Activated CD8-positive, alpha-beta T cell treated with anti-CD3 and anti-CD28 coated beads for 36 hours (primary cell): Measurements from ENCODE around the gene MTFMT. TPM values are rescaled to one million over a fixed set of nuclear protein-coding genes. Genes with fewer than 3 reads are reported as not detected.
A peak's percentile ranks its signal among the peaks of the same experiment; 100 is the strongest.

Source experiments
- ATAC-seq: fragments of 200-7000 bp; cut with Tn5 transposase; one replicate; pipeline ENCODE4 v1.10.0; 2021; ENCODE audit warnings: mild to moderate bottlenecking, moderate library complexity
- CTCF ChIA-PET: fragments of 350-600 bp; sonication (Branson Sonifier 250); formaldehyde crosslinking; loops from one replicate; lab custom pipeline; 2021; ENCODE audit warnings: antibody characterized with exemption; lab: Charles Lee
- POLR2A ChIA-PET: fragments of 350-600 bp; sonication (Branson Sonifier 250); formaldehyde crosslinking; loops from one replicate; lab custom pipeline; 2021; ENCODE audit warnings: antibody characterized with exemption; lab: Charles Lee
- DNase-seq: peaks from one replicate; pipeline ENCODE4 v3.0.0-alpha.2; 2020
- H3K27ac Mint-ChIP-seq: one replicate; pipeline ENCODE4 v1.8.0; 2021; ENCODE audit warnings: mild to moderate bottlenecking, mixed read lengths
- H3K27me3 Mint-ChIP-seq: one replicate; pipeline ENCODE4 v1.8.0; 2021; ENCODE audit warnings: mixed read lengths
- H3K36me3 Mint-ChIP-seq: one replicate; pipeline ENCODE4 v1.8.0; 2021; ENCODE audit warnings: low read depth, mixed read lengths
- H3K4me1 Mint-ChIP-seq: one replicate; pipeline ENCODE4 v1.8.0; 2021; ENCODE audit warnings: low read depth, mixed read lengths
- H3K4me3 Mint-ChIP-seq: one replicate; pipeline ENCODE4 v1.8.0; 2021; ENCODE audit warnings: mild to moderate bottlenecking, moderate library complexity, mixed read lengths
- H3K9me3 Mint-ChIP-seq: one replicate; pipeline ENCODE4 v1.8.0; 2021; ENCODE audit warnings: mixed read lengths
- intact Hi-C: fragments of 100-400 bp; cut with micrococcal nuclease; formaldehyde crosslinking; loops from one replicate; pipeline ENCODE4 v1.10.0; 2022
- total RNA-seq, 2 experiments: library from RNA; stranded (reverse); gene quantifications; one replicate each; pipeline ENCODE4 v1.2.3, GENCODE V29; 2021
- TF ChIP-seq, protein P1 (sequence below): fragments of 200-600 bp; IDR thresholded peaks from one replicate; pipeline ENCODE4 v1.8.0; 2022; ENCODE audit warnings: antibody characterized with exemption, mild to moderate bottlenecking

The MTFMT gene
- total RNA-seq, 2 experiments from 2014 or later: 19.7 to 21.0 TPM

- peak within 1 kb of the TSS; percentile 97 for H3K4me3 Mint-ChIP-seq
- H3K36me3 Mint-ChIP-seq: peaks cover 10% of the 10 kb centered on the region
- ATAC-seq (peak; percentile 95), DNase-seq (peak; percentile 90)
- TF ChIP-seq, protein P1, sequence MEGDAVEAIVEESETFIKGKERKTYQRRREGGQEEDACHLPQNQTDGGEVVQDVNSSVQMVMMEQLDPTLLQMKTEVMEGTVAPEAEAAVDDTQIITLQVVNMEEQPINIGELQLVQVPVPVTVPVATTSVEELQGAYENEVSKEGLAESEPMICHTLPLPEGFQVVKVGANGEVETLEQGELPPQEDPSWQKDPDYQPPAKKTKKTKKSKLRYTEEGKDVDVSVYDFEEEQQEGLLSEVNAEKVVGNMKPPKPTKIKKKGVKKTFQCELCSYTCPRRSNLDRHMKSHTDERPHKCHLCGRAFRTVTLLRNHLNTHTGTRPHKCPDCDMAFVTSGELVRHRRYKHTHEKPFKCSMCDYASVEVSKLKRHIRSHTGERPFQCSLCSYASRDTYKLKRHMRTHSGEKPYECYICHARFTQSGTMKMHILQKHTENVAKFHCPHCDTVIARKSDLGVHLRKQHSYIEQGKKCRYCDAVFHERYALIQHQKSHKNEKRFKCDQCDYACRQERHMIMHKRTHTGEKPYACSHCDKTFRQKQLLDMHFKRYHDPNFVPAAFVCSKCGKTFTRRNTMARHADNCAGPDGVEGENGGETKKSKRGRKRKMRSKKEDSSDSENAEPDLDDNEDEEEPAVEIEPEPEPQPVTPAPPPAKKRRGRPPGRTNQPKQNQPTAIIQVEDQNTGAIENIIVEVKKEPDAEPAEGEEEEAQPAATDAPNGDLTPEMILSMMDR: no peak
- no peaks in the 10 kb centered on the region for H3K27me3 Mint-ChIP-seq
- peak within 1 kb of the TSS; percentile 92 for H3K27ac Mint-ChIP-seq
- ChIA-PET CTCF (interaction anchor here (1.0 kb wide), 1 partner anchor 19 kb away, joined by 3 read pairs; no protein-coding TSS in a partner anchor), POLR2A (interaction anchor here (0.6 to 1.4 kb wide), 8 partner anchors 10 to 311 kb away, joined by 3 to 4 read pairs (median 4); no protein-coding TSS in a partner anchor)
- no peaks in the 10 kb centered on the region for H3K9me3 Mint-ChIP-seq
- H3K4me1 Mint-ChIP-seq: peaks cover 45% of the 10 kb centered on the region
- intact Hi-C loops: no loop called here
Observed at GRCh38 chr15:64989416-64990167, 39.8 kb downstream of the MTFMT start, which contains the start of gene SPG21. Gene SPG21, minus strand, starts transcription at chr15:64989914. Its CDS starts 6,345 bp downstream, at chr15:64983569.

DNA sequence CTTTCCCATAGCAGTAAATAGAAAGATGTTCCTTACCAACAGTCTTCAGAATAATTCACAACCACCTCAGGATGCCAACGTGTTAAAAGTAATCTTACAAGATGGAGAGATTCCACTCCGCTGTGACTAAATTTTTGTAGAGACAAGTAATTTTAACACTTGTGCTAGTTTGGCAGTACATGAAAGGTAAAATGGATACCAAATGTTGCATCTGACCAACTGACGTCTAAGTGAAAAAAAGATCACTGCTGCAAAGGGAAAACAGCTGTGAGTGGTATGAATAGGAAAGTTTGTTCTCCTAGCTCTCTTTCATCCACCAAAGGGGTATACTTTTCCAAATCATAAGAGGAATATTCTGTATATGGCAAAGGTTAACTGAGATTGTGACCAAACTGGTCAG is 42.3 kb downstream of the MTFMT start:
- DNase-seq (no peak), ATAC-seq (no peak)
- POLR2A ChIA-PET: interaction anchor here (1.0 kb wide), 2 partner anchors 318 to 543 kb away, joined by 3 read pairs; partner anchors contain the start of genes HACD3 and RNU5B-1
- CTCF ChIA-PET: no interaction called here
- Mint-ChIP-seq H3K27ac (no peak overlapping the region), H3K27me3 (no peaks in the 10 kb centered on the region), H3K9me3 (no peaks in the 10 kb centered on the region), H3K4me3 (no peak overlapping the region), H3K36me3 (peaks cover 17% of the 10 kb centered on the region), H3K4me1 (peaks cover 42% of the 10 kb centered on the region)
- TF ChIP-seq, protein P1: no peak
- intact Hi-C loops: no loop called here

- H3K4me1 Mint-ChIP-seq: peaks cover 39% of the 10 kb centered on the region
- intact Hi-C loops: no loop called here
- POLR2A ChIA-PET: interaction anchor here (1.0 kb wide), 1 partner anchor 15 kb away, joined by 3 read pairs; no protein-coding TSS in a partner anchor
Observed at GRCh38 chr15:64985366-64986033, 43.9 kb downstream of the MTFMT start.

GRCh38 chr15:64982472-64982871 is 47.0 kb downstream of the MTFMT start:
- ChIA-PET POLR2A (no interaction called here), CTCF (no interaction called here)
- peaks cover 29% of the 10 kb centered on the region for H3K36me3 Mint-ChIP-seq
- no peaks in the 10 kb centered on the region for H3K27me3 Mint-ChIP-seq
- H3K9me3 Mint-ChIP-seq: no peaks in the 10 kb centered on the region
- intact Hi-C loops: no loop called here
- peaks cover 21% of the 10 kb centered on the region for H3K4me1 Mint-ChIP-seq
- DNase-seq: no peak
- H3K4me3 Mint-ChIP-seq: no peak overlapping the region
- H3K27ac Mint-ChIP-seq: peak overlapping the region; percentile 16
- TF ChIP-seq, protein P1: no peak
- ATAC-seq: no peak

More at GRCh38 chr15:64985366-64986033, 43.9 kb downstream of the MTFMT start:
- ATAC-seq: no peak
- H3K9me3 Mint-ChIP-seq: no peaks in the 10 kb centered on the region
- H3K4me3 Mint-ChIP-seq: no peak overlapping the region
- H3K36me3 Mint-ChIP-seq: peaks cover 24% of the 10 kb centered on the region
- DNase-seq: no peak
- CTCF ChIA-PET: no interaction called here
- H3K27ac Mint-ChIP-seq: no peak overlapping the region
- TF ChIP-seq, protein P1: no peak
- no peaks in the 10 kb centered on the region for H3K27me3 Mint-ChIP-seq
